HG02588 (cell line): Measurements from ENCODE around the gene ARIH2.
"Not testable (repeated sequence)": the region's sequence is repeated elsewhere in the genome, so short reads cannot be mapped to it uniquely, and the experiment has no call there.

Experiments
- ATAC-seq: cut with Tn5 transposase; IDR thresholded peaks from one replicate; pipeline ENCODE4 v1.9.1; 2021; ENCODE audit warnings: mild to moderate bottlenecking, moderate library complexity; ENCODE audit not compliant: unreplicated experiment

The ARIH2 gene

GRCh38 chr3:48999085-48999858 is 80.6 kb downstream of the ARIH2 start:
- no peak for ATAC-seq

GRCh38 chr3:49001155-49001554 is 82.5 kb downstream of the ARIH2 start:
- no peak for ATAC-seq

- no peak for ATAC-seq
Measured at GRCh38 chr3:49004352-49005302, 86.0 kb downstream of the ARIH2 start.

GRCh38 chr3:49005303-49005680 is 86.7 kb downstream of the ARIH2 start:
- no peak for ATAC-seq

- no peak for ATAC-seq
Measured at GRCh38 chr3:49005998-49006397, 87.4 kb downstream of the ARIH2 start.

GRCh38 chr3:49006408-49007067 is 87.9 kb downstream of the ARIH2 start:
- no peak for ATAC-seq

GRCh38 chr3:49007068-49007770 is 88.6 kb downstream of the ARIH2 start, which contains the start of gene WDR6:
Gene WDR6 (plus strand): TSS chr3:49007391. CDS start chr3:49007432, 41 bp downstream.
- peak; percentile 81 for ATAC-seq

- peak; percentile 41 for ATAC-seq
Measured at GRCh38 chr3:49007771-49008528, 89.3 kb downstream of the ARIH2 start.

GRCh38 chr3:49008627-49009026 is 90.0 kb downstream of the ARIH2 start:
- ATAC-seq = not testable (repeated sequence)

GRCh38 chr3:49009396-49009795 is 90.8 kb downstream of the ARIH2 start:
- no peak for ATAC-seq

- no peak for ATAC-seq
Measured at GRCh38 chr3:49012441-49013017, 93.9 kb downstream of the ARIH2 start.

GRCh38 chr3:49013113-49013737 is 94.6 kb downstream of the ARIH2 start:
- no peak for ATAC-seq

- ATAC-seq = no peak
Measured at GRCh38 chr3:49013738-49014660, 95.4 kb downstream of the ARIH2 start.

GRCh38 chr3:49015072-49015471 is 96.4 kb downstream of the ARIH2 start:
- ATAC-seq = no peak

- no peak for ATAC-seq
Measured at GRCh38 chr3:49015765-49016164, 97.1 kb downstream of the ARIH2 start.

- ATAC-seq = no peak
Measured at GRCh38 chr3:49016414-49017228, 98.0 kb downstream of the ARIH2 start.
